GM13976 (cell line): Measurements from ENCODE around the gene ASTN2.

Source experiments
- DNase-seq: peaks from one replicate; pipeline ENCODE4 v3.0.0; 2012; ENCODE audit warnings: low spot score
- in situ Hi-C: fragments of 300-500 bp; cut with MboI; formaldehyde crosslinking; loops from one replicate; pipeline ENCODE4 v1.12.0; 2022; ENCODE audit warnings: low sequenced_read_pairs, mixed read lengths, inconsistent platforms; ENCODE audit not compliant: unreplicated experiment
- TF ChIP-seq, protein P1 (sequence below): IDR thresholded peaks from 2 replicates; pipeline ENCODE4 v1.5.1; 2012; ENCODE audit warnings: borderline replicate concordance, mild to moderate bottlenecking; ENCODE audit not compliant: insufficient read depth; ENCODE audit errors: extremely low read depth, missing control alignments, control extremely low read depth

Gene ASTN2

DNA sequence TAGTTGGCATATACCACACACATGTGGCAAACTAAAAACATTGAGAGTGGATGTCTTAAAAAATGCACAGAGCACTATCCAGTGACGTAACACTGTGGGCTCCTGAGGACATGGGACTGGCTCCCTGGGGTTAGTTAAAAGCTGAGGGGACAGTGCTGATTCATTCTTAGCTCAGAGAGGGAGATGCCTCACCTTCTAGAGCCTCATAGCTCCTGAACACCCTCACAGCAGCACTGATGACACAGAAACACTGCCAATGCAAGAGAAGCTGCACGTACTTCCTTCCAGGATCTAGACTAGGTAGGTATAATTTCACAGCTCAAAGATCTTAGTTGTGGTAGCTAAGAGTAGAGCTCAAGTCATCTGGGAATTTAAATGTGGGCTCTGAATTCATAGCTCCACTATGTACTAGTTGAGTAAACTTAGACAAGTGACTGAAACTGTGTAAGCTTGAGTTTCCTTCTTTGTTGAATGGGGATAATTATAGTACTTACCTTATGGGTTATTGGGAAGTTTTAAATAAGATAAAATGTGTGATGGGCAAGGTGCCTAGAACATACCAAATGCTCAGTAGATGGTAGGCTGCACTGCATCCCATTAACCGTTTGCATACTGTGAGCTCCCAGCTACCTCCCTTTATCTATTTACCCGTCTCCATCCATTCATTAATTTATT lies 279.9 kb downstream of the ASTN2 start:
- in situ Hi-C loops: no loop called here
- TF ChIP-seq, protein P1, sequence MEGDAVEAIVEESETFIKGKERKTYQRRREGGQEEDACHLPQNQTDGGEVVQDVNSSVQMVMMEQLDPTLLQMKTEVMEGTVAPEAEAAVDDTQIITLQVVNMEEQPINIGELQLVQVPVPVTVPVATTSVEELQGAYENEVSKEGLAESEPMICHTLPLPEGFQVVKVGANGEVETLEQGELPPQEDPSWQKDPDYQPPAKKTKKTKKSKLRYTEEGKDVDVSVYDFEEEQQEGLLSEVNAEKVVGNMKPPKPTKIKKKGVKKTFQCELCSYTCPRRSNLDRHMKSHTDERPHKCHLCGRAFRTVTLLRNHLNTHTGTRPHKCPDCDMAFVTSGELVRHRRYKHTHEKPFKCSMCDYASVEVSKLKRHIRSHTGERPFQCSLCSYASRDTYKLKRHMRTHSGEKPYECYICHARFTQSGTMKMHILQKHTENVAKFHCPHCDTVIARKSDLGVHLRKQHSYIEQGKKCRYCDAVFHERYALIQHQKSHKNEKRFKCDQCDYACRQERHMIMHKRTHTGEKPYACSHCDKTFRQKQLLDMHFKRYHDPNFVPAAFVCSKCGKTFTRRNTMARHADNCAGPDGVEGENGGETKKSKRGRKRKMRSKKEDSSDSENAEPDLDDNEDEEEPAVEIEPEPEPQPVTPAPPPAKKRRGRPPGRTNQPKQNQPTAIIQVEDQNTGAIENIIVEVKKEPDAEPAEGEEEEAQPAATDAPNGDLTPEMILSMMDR: no peak
- no peak for DNase-seq

DNA sequence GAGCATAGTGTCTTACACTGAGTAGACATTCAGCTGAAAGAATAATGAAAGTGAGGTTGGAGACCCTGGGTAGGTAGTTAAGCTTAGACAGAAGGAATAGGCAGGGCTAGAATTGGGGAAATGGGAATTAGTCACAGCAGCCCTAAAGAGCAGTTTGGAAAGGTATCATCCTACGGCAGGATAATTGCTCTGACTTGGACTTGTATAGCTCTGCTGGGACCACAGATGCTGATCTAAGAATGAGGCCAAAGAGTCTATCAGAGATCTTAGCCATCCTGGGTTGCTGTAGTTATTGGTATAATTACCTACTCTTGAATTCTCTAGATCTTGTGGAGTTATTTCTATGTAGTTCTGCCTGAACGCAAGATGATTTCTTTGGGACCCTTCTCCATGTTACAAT lies 288.0 kb downstream of the ASTN2 start:
- DNase-seq: no peak
- TF ChIP-seq, protein P1: no peak
- in situ Hi-C loops: no loop called here

DNA sequence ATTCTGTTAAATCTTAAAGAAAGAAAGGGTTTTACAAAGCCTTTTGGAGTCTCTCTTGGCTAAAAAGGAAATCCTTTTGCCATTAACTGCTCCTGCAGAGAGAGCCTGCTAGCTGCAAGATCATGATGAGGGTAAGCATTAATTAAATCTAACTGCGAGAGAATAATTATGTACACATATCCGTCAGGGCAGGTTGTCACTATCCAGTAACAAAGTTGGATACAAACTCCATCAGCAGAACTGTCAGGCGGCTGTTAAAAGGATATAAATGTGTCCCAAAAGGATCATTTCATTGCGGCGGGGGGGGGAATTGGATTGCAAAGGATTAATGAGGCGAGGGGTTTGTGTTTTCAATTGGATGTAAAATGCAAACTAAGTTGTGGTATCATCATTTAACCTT lies 289.3 kb downstream of the ASTN2 start:
- TF ChIP-seq, protein P1: no peak
- in situ Hi-C loops: no loop called here
- DNase-seq: no peak

DNA sequence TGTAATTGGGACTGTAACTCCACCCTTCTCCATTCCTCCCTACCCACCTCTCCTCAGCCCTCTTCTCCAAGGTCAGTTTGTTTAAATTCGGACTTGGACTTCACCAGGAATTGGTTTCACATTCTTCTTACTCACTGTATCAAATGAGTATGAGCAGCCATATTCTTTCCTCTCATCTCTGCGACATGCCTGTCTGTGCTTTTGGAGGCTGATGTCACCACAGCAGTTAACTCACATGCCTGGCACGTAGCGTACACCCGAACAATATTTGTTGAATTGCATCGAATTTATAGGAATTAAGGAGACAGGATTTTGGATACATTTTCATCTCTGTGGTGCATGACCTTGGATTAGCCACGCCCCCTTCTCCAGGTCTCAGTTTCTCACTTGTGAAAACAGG lies 291.1 kb downstream of the ASTN2 start:
- in situ Hi-C loops: no loop called here
- TF ChIP-seq, protein P1: no peak

DNA sequence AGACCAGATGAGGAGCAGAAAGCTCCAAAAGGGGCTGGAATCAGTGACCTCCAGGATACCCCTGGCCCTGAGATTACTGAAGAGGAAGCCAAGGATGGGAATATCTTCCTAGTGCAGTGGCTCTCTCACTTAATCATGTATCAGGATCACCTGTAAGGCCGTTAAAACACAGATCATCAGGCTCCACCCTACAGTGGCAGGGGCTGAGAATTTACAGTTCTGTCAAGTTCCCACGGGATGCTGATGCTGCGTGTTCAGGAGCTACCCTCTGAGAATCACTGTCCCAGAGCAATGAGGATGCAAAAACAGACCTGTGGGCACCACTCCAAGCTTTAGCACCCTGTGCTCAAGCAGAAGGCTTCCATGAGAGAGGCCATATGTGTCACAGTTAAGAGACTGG lies 291.9 kb downstream of the ASTN2 start:
- TF ChIP-seq, protein P1: no peak
- no peak for DNase-seq
- in situ Hi-C loops: no loop called here

More for the DNA sequence above, 291.1 kb downstream of the ASTN2 start:
- no peak for DNase-seq

DNA sequence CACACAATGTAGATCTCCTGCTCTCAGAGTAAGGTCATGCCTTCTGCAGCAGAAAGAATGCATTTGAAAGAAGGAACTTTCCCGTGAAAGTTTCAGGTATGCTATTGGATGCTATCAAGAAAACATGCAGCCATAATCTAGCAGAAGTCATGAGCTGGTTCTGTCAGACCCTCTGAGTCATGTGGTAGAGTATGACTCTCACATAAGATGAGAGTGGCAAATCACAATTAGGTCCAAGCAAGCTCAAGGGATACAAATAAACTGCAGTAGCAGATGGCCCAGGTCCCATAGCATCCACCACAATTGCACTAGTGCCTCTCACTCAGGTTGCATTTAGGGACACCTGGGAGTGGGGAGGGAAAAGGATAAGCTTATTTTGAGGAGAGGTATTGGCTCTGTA lies 292.8 kb downstream of the ASTN2 start:
- TF ChIP-seq, protein P1: no peak
- DNase-seq: no peak
- in situ Hi-C loops: no loop called here
